ENCODE measurements around the gene APOE. TPM values are rescaled to one million over a fixed set of nuclear protein-coding genes. Genes with fewer than 3 reads are reported as not detected.

Gene APOE
- total RNA-seq, 1 experiment from 2014 or later = 530 TPM

DNA sequence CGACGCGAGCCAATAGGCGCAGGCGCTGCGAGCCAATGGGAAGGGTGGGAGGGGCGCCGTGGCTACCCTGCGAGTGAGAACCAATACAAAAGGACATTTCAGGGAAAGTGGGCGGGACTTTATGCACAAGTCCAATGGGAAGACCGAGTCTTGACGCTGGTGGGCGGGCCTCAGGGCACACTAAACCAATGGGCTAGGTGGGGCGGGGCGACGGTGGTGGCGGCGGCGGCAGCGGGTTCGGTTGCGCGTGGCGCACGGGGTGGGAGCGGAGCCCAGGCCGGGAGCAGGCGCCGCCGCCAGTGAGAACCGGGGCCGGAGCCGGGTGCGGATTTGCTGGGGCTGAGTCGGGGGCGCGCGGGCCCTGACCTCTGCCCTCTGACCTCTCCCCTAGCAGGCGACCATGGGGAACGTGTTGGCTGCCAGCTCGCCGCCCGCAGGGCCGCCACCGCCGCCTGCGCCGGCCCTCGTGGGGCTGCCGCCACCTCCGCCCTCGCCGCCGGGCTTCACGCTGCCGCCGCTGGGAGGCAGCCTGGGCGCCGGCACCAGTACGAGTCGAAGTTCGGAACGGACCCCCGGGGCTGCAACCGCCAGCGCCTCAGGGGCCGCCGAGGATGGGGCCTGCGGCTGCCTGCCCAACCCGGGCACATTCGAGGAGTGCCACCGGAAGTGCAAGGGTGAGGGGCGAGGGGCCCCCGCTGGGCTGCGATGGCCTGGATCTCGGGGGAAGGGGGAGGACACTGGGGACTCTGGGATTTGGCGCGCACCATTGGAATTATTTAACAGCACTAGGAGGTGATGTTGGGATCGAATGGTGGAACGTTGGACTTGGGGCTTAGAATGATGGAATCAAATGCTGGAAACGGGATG lies 14.3 kb upstream of the APOE start, which contains the start of gene TOMM40:
TSS of gene TOMM40 (plus strand) at position 239 of the 867 bp plus-strand sequence. CDS start at position 401, 162 bp downstream.
- peaks cover 6% of the 10 kb centered on the region; the same call in 1 of the 2 replicates for H3K4me1 ChIP-seq (ENCODE audit: insufficient read depth, low read length)
- no peak within 1 kb of the TSS for H2AK5ac ChIP-seq (ENCODE audit: insufficient read length, low read length)
- no peak within 1 kb of the TSS for H3K4ac ChIP-seq (ENCODE audit: low read depth, low read length)
- H3K4me2 ChIP-seq (ENCODE audit: insufficient read depth, insufficient read length, low read length) = peak within 1 kb of the TSS; percentile 97
- H3K14ac ChIP-seq (ENCODE audit: insufficient read depth, low read length) = peak within 1 kb of the TSS; percentile 70; the same call in 1 of the 2 replicates
- WGBS (ENCODE audit: extremely low coverage, insufficient read length, low lambda C conversion rate) = no CpG with 5 or more reads among the region's 81 CpGs
- no peak within 1 kb of the TSS for H2AFZ ChIP-seq (ENCODE audit: low read length)
- peaks cover 3 to 23% of the 10 kb centered on the region in 2 experiments for H3K4me1 Mint-ChIP-seq
- peak within 1 kb of the TSS; percentile 53 for H3K18ac ChIP-seq (ENCODE audit: insufficient read length, low read depth, low read length)
- no peak within 1 kb of the TSS for H3T11ph ChIP-seq (ENCODE audit: low read length)
- H4K8ac ChIP-seq (replicated peaks; ENCODE audit: insufficient read length, low read depth, low read length) = no peak within 1 kb of the TSS
- peaks cover 3% of the 10 kb centered on the region for H4K20me1 ChIP-seq (ENCODE audit: control insufficient read depth, insufficient read depth, insufficient read length)
- H2BK15ac ChIP-seq (ENCODE audit: low read depth, low read length) = no peak within 1 kb of the TSS
- H3K27ac ChIP-seq (ENCODE audit: insufficient read length, low read depth, low read length) = peak within 1 kb of the TSS; percentile 49
- peaks cover 6% of the 10 kb centered on the region for H3K23me2 ChIP-seq (ENCODE audit: insufficient read length, low read depth, low read length, poor library complexity, severe bottlenecking)
- TF ChIP-seq, protein P1, sequence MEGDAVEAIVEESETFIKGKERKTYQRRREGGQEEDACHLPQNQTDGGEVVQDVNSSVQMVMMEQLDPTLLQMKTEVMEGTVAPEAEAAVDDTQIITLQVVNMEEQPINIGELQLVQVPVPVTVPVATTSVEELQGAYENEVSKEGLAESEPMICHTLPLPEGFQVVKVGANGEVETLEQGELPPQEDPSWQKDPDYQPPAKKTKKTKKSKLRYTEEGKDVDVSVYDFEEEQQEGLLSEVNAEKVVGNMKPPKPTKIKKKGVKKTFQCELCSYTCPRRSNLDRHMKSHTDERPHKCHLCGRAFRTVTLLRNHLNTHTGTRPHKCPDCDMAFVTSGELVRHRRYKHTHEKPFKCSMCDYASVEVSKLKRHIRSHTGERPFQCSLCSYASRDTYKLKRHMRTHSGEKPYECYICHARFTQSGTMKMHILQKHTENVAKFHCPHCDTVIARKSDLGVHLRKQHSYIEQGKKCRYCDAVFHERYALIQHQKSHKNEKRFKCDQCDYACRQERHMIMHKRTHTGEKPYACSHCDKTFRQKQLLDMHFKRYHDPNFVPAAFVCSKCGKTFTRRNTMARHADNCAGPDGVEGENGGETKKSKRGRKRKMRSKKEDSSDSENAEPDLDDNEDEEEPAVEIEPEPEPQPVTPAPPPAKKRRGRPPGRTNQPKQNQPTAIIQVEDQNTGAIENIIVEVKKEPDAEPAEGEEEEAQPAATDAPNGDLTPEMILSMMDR (conservative IDR thresholded peaks at IDR 0.05) = no peak
- peaks cover 49 to 73% (median 68%) of the 10 kb centered on the region in 3 experiments; a peak in 6 of 7 replicates for H3K36me3 Mint-ChIP-seq (ENCODE audit: insufficient read depth in 1 of 3, low read depth in 3 of 3)
- no peak for DNase-seq
- H3K79me1 ChIP-seq (ENCODE audit: insufficient read depth, low read depth, low read length, poor library complexity, severe bottlenecking) = peaks cover 15% of the 10 kb centered on the region
- no peaks in the 10 kb centered on the region for H3K9me3 Mint-ChIP-seq
- H3K79me2 ChIP-seq (ENCODE audit: insufficient read depth, low read length) = peaks cover 12% of the 10 kb centered on the region
- H3K9ac ChIP-seq (ENCODE audit: extremely low read depth, insufficient read length, low read length) = peak within 1 kb of the TSS; percentile 87
- no peak within 1 kb of the TSS for H3K56ac ChIP-seq (ENCODE audit: insufficient read length, low read depth, low read length)
- H2BK12ac ChIP-seq (ENCODE audit: insufficient read length, low read depth, low read length) = no peak within 1 kb of the TSS
- no peaks in the 10 kb centered on the region for H3K9me3 ChIP-seq (ENCODE audit: control insufficient read depth, low read depth, low read length)
- peak within 1 kb of the TSS; percentile 95 to 100 (median 97) for H3K27ac Mint-ChIP-seq
- no peak within 1 kb of the TSS for H3K23ac ChIP-seq (ENCODE audit: insufficient read length, low read depth, low read length)
- H3K27me3 ChIP-seq (ENCODE audit: insufficient read depth, low read length) = no peaks in the 10 kb centered on the region
- H3K27me3 Mint-ChIP-seq (ENCODE audit: low read depth) = no peaks in the 10 kb centered on the region; the same call in 1 of the 2 replicates
- no peak within 1 kb of the TSS for H2BK20ac ChIP-seq (ENCODE audit: low read depth, low read length, poor library complexity, severe bottlenecking)
- H4K5ac ChIP-seq (ENCODE audit: insufficient read length, low read depth, low read length) = no peak within 1 kb of the TSS
- peak within 1 kb of the TSS; percentile 81 to 97 for H3K4me3 Mint-ChIP-seq
- H2BK5ac ChIP-seq (ENCODE audit: insufficient read length, low read length) = no peak within 1 kb of the TSS
- H2BK120ac ChIP-seq (ENCODE audit: low read depth, low read length, poor library complexity, severe bottlenecking) = no peak within 1 kb of the TSS
- no peak within 1 kb of the TSS for H4K91ac ChIP-seq (ENCODE audit: insufficient read length, low read depth, low read length)
